Osteoblast (primary cell): ENCODE results near the gene MLANA. TPM values are rescaled to one million over a fixed set of nuclear protein-coding genes. Genes with fewer than 3 reads are reported as not detected.

Source experiments
- DNase-seq: peaks from one replicate; pipeline ENCODE4 v3.0.0; 2011; ENCODE audit warnings: low spot score, mixed read lengths; ENCODE audit not compliant: insufficient read length; ENCODE audit errors: missing footprints
- H2AFZ ChIP-seq: 2 replicates; pipeline ENCODE4 v1.6.0; 2011; ENCODE audit warnings: mild to moderate bottlenecking, low read length
- H3K27ac ChIP-seq: 2 replicates; pipeline ENCODE4 v1.5.1; 2011; ENCODE audit warnings: mild to moderate bottlenecking, low read depth, low read length, moderate library complexity
- H3K27me3 ChIP-seq: 2 replicates; pipeline ENCODE4 v1.6.0; 2012; ENCODE audit warnings: mild to moderate bottlenecking, control low read depth, inconsistent platforms, low read length, moderate library complexity; ENCODE audit not compliant: insufficient read depth
- H3K36me3 ChIP-seq: 2 replicates; pipeline ENCODE4 v1.5.1; 2011; ENCODE audit warnings: mild to moderate bottlenecking, low read length, control low read depth, moderate library complexity; ENCODE audit not compliant: insufficient read depth
- H3K4me1 ChIP-seq: 2 replicates; pipeline ENCODE4 v1.5.1; 2011; ENCODE audit warnings: mild to moderate bottlenecking, low read length, control low read depth, moderate library complexity; ENCODE audit not compliant: insufficient read depth
- H3K4me2 ChIP-seq: 2 replicates; pipeline ENCODE4 v1.6.0; 2011; ENCODE audit warnings: mild to moderate bottlenecking, low read length; ENCODE audit not compliant: insufficient read depth
- H3K4me3 ChIP-seq: fragments of 200-600 bp; sonication (generic); 3 replicates; pipeline ENCODE4 v1.5.1; 2012; ENCODE audit warnings: mild to moderate bottlenecking, low read length, inconsistent platforms; ENCODE audit not compliant: insufficient read depth
- H3K79me2 ChIP-seq: 2 replicates; pipeline ENCODE4 v1.6.0; 2012; ENCODE audit warnings: mild to moderate bottlenecking, low read length, control low read depth, inconsistent platforms; ENCODE audit not compliant: insufficient read depth
- H3K9me3 ChIP-seq: 2 replicates; pipeline ENCODE4 v1.5.1; 2011; ENCODE audit warnings: low read depth, low read length, control low read depth
- H4K20me1 ChIP-seq: 2 replicates; pipeline ENCODE4 v1.6.0; 2012; ENCODE audit warnings: mild to moderate bottlenecking, low read length, control low read depth; ENCODE audit not compliant: insufficient read depth
- CTCF ChIP-seq: IDR thresholded peaks from 2 replicates; pipeline ENCODE4 v1.5.1; 2011; ENCODE audit warnings: mild to moderate bottlenecking, low read depth, low read length, moderate library complexity; ENCODE audit errors: extremely low read depth
- total RNA-seq: library from RNA; depleted of rRNA; stranded (reverse); fragments of >200 nt; gene quantifications from 2 replicates; pipeline ENCODE4 v1.2.3, GENCODE V29; 2012

MLANA gene
- total RNA-seq, 1 donor: not detected

GRCh38 chr9:5884191-5884590 lies 6.5 kb upstream of the MLANA start:
- no peak overlapping the region for H3K4me2 ChIP-seq
- peaks cover 9% of the 10 kb centered on the region for H3K4me1 ChIP-seq
- H3K9me3 ChIP-seq: no peaks in the 10 kb centered on the region
- no peaks in the 10 kb centered on the region for H3K36me3 ChIP-seq
- H3K4me3 ChIP-seq: no peak overlapping the region
- no peak overlapping the region for H2AFZ ChIP-seq
- peaks cover 6% of the 10 kb centered on the region for H3K27me3 ChIP-seq
- peak; percentile 10 for DNase-seq
- TF ChIP-seq CTCF: no peak
- no peak overlapping the region for H3K27ac ChIP-seq
- no peaks in the 10 kb centered on the region for H3K79me2 ChIP-seq
- no peaks in the 10 kb centered on the region for H4K20me1 ChIP-seq

GRCh38 chr9:5886114-5886939 lies 4.4 kb upstream of the MLANA start:
- Histone ChIP-seq H2AFZ (no peak overlapping the region), H3K4me3 (no peak overlapping the region)

GRCh38 chr9:5892456-5893133 lies 1.9 kb downstream of the MLANA start:
- Histone ChIP-seq H4K20me1 (no peaks in the 10 kb centered on the region), H3K27me3 (peaks cover 24% of the 10 kb centered on the region), H3K9me3 (no peaks in the 10 kb centered on the region), H3K4me2 (no peak overlapping the region), H2AFZ (no peak overlapping the region), H3K4me3 (no peak overlapping the region), H3K79me2 (no peaks in the 10 kb centered on the region), H3K27ac (no peak overlapping the region), H3K4me1 (no peaks in the 10 kb centered on the region), H3K36me3 (no peaks in the 10 kb centered on the region)
- no peak for DNase-seq
- TF ChIP-seq CTCF: no peak

More at GRCh38 chr9:5886114-5886939, 4.4 kb upstream of the MLANA start:
- Histone ChIP-seq H3K4me2 (no peak overlapping the region), H3K79me2 (no peaks in the 10 kb centered on the region), H3K4me1 (no peaks in the 10 kb centered on the region), H3K36me3 (no peaks in the 10 kb centered on the region), H3K27ac (no peak overlapping the region), H4K20me1 (no peaks in the 10 kb centered on the region), H3K27me3 (peaks cover 16% of the 10 kb centered on the region), H3K9me3 (no peaks in the 10 kb centered on the region)
- TF ChIP-seq CTCF: peak; percentile 92
- peak; percentile 80 for DNase-seq

- H3K27ac ChIP-seq: no peak overlapping the region
- H2AFZ ChIP-seq: no peak overlapping the region
- no peaks in the 10 kb centered on the region for H3K4me1 ChIP-seq
- no peaks in the 10 kb centered on the region for H3K79me2 ChIP-seq
- peak; percentile 8 for DNase-seq
- TF ChIP-seq CTCF: no peak
- peaks cover 24% of the 10 kb centered on the region for H3K27me3 ChIP-seq
- no peaks in the 10 kb centered on the region for H3K9me3 ChIP-seq
- H3K4me3 ChIP-seq: no peak overlapping the region
- no peaks in the 10 kb centered on the region for H3K36me3 ChIP-seq
- H3K4me2 ChIP-seq: no peak overlapping the region
- no peaks in the 10 kb centered on the region for H4K20me1 ChIP-seq
Measured at GRCh38 chr9:5893134-5893505, 2.4 kb downstream of the MLANA start.
